HL-60 (cell line): Measurements from ENCODE around the gene CDPF1.

ENCODE experiments used
- DNase-seq, 2 experiments: peaks; one replicate each; pipeline ENCODE4 v3.0.0-alpha.2; 2010 to 2020; ENCODE audit warnings: low read depth in 1 of 2, low spot score in 1 of 2
- H3K27ac ChIP-seq: fragments of 250-450 bp; sonication (Bioruptor Pico); replicated peaks from 2 replicates; pipeline ENCODE4 v1.5.1; 2020; ENCODE audit warnings: mild to moderate bottlenecking, moderate library complexity
- H3K27me3 ChIP-seq: fragments of 250-450 bp; sonication (Bioruptor Pico); 2 replicates; pipeline ENCODE4 v1.5.1; 2021; ENCODE audit warnings: mild to moderate bottlenecking, moderate library complexity; ENCODE audit not compliant: insufficient read depth, poor library complexity, severe bottlenecking
- H3K4me3 ChIP-seq: replicated peaks from 2 replicates; pipeline ENCODE4 v1.5.1; 2011; ENCODE audit warnings: mild to moderate bottlenecking, control low read depth, low read length; ENCODE audit not compliant: insufficient read depth
- GABPA ChIP-seq: IDR thresholded peaks from 2 replicates; pipeline ENCODE4 v1.6.1; 2012; ENCODE audit warnings: low read depth
- POLR2AphosphoS5 ChIP-seq: IDR thresholded peaks from 2 replicates; pipeline ENCODE4 v1.6.1; 2012; ENCODE audit warnings: low read depth
- SPI1 ChIP-seq: IDR thresholded peaks from 2 replicates; pipeline ENCODE4 v1.6.1; 2012; ENCODE audit warnings: low read depth, mild to moderate bottlenecking, borderline replicate concordance
- TF ChIP-seq, protein P1 (sequence below): IDR thresholded peaks from 2 replicates; pipeline ENCODE4 v1.6.1; 2012; ENCODE audit warnings: low read depth; ENCODE audit not compliant: insufficient replicate concordance
- TF ChIP-seq, protein P2 (sequence below): IDR thresholded peaks from one replicate; pipeline ENCODE4 v1.5.1; 2011; ENCODE audit warnings: low read length, control low read depth, inconsistent platforms; ENCODE audit not compliant: insufficient read depth

CDPF1 gene

DNA sequence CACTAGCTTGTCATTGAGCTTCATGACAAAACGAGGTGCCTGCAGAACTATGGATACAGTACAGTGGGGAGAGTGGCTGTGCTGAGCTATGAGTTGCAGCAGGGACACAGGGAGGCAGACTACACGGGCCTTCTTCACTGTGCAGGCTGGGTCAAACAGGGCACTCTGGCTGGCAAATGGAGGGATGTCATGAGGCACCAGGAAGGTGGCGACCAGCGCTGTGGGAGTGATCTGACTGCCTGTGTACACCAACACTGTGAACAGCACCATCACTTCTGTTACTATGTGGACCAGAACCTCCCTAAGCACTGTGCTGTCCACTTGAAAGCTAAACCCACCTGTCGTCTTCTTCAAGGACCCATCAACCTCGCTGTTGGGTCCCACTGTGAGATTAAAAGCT, 9.9 kb upstream of the CDPF1 start:
- no peak overlapping the region for H3K27ac ChIP-seq
- no peaks in the 10 kb centered on the region for H3K27me3 ChIP-seq
- TF ChIP-seq, protein P1, sequence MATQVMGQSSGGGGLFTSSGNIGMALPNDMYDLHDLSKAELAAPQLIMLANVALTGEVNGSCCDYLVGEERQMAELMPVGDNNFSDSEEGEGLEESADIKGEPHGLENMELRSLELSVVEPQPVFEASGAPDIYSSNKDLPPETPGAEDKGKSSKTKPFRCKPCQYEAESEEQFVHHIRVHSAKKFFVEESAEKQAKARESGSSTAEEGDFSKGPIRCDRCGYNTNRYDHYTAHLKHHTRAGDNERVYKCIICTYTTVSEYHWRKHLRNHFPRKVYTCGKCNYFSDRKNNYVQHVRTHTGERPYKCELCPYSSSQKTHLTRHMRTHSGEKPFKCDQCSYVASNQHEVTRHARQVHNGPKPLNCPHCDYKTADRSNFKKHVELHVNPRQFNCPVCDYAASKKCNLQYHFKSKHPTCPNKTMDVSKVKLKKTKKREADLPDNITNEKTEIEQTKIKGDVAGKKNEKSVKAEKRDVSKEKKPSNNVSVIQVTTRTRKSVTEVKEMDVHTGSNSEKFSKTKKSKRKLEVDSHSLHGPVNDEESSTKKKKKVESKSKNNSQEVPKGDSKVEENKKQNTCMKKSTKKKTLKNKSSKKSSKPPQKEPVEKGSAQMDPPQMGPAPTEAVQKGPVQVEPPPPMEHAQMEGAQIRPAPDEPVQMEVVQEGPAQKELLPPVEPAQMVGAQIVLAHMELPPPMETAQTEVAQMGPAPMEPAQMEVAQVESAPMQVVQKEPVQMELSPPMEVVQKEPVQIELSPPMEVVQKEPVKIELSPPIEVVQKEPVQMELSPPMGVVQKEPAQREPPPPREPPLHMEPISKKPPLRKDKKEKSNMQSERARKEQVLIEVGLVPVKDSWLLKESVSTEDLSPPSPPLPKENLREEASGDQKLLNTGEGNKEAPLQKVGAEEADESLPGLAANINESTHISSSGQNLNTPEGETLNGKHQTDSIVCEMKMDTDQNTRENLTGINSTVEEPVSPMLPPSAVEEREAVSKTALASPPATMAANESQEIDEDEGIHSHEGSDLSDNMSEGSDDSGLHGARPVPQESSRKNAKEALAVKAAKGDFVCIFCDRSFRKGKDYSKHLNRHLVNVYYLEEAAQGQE = no peak
- TF ChIP-seq, protein P2, sequence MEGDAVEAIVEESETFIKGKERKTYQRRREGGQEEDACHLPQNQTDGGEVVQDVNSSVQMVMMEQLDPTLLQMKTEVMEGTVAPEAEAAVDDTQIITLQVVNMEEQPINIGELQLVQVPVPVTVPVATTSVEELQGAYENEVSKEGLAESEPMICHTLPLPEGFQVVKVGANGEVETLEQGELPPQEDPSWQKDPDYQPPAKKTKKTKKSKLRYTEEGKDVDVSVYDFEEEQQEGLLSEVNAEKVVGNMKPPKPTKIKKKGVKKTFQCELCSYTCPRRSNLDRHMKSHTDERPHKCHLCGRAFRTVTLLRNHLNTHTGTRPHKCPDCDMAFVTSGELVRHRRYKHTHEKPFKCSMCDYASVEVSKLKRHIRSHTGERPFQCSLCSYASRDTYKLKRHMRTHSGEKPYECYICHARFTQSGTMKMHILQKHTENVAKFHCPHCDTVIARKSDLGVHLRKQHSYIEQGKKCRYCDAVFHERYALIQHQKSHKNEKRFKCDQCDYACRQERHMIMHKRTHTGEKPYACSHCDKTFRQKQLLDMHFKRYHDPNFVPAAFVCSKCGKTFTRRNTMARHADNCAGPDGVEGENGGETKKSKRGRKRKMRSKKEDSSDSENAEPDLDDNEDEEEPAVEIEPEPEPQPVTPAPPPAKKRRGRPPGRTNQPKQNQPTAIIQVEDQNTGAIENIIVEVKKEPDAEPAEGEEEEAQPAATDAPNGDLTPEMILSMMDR = no peak
- TF ChIP-seq GABPA (no peak), POLR2AphosphoS5 (no peak), SPI1 (no peak)
- DNase-seq = no peak
- no peak overlapping the region for H3K4me3 ChIP-seq

DNA sequence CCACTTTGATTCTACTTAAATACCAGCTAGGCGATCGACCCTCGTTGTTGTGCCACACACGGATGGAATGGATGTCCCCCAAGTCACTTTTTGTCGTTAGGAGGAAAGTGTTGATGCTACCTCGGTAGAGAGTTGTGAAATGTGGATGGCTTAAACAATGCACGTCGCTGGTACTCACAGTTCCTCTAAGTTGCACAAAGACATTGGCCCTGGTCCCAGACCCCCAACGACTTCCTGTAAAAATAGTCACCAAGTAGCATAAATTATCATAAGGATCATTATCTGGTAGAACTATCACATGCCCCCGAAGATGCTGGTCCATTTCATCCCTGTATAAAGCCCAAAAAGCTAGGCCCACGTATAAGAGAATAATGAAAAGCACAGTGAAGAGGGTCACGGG, 9.3 kb upstream of the CDPF1 start:
- Histone ChIP-seq H3K27ac (no peak overlapping the region), H3K27me3 (no peaks in the 10 kb centered on the region), H3K4me3 (no peak overlapping the region)
- TF ChIP-seq SPI1 = peak; percentile 53; the same call in 1 of the 2 replicates
- TF ChIP-seq, protein P2 = no peak
- DNase-seq = peak in 1 of 2 experiments; percentile 50

DNA sequence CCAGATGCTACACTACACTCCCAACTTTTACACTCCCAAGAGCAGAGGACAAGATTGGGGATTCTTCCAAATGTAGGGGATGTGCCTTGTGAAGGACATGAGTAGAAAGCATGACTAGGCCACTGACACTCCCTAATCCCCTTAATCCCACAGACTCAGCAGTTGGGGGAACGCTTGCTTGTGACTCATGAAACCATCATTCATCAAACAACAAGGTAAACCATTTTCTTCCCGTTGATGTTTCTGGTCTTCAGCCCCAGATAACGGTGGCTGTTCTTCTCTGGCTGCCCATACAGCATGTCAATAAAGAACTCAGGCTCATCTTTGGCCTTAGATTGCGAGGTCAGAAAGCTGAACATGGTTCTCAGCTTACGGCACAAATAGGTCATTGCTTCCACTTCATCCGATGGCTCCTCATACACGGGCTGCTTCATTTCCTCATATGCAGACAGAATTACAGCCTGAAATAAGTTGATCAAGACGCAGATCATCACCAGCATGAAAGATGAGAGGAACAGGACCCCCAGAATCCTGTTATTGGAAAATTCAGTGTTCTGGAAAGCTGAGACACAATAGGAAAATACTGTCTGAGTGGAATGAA, 6.4 kb upstream of the CDPF1 start:
- Histone ChIP-seq H3K27me3 (no peaks in the 10 kb centered on the region), H3K27ac (no peak overlapping the region), H3K4me3 (no peak overlapping the region)
- no peak for DNase-seq
- TF ChIP-seq SPI1 = no peak
- no peak for TF ChIP-seq GABPA
- TF ChIP-seq, protein P1 = no peak
- TF ChIP-seq, protein P2 = no peak
- TF ChIP-seq POLR2AphosphoS5 = no peak

DNA sequence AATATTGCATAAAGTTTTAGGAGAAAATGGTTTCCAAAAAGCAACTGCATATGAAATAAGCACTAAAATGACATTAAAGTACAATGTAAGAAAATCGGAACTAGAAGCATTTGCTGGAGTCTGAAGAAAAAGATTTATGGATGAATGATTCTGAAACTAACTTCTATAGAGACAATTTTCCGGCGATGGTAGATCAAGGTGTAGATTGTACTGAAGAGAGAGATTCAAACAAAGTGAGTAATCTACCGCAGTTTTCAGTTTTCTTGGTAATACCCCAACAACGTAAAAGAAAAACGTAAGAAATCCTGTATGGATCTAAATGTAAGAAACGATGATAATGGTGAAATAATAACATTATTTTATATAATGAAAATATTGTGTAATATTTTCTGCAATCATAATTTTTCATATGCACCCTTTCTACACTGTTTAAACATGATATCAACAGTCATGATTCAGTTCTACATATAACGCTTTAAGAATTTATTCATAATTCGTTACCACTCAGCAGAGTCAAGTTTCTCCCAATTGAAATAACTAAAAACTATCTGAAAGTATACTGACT, 1.8 kb upstream of the CDPF1 start:
- Histone ChIP-seq H3K27ac (no peak overlapping the region), H3K4me3 (no peak overlapping the region), H3K27me3 (no peaks in the 10 kb centered on the region)
- TF ChIP-seq GABPA (no peak), POLR2AphosphoS5 (no peak), SPI1 (no peak)
- TF ChIP-seq, protein P2 = no peak
- TF ChIP-seq, protein P1 = no peak
- DNase-seq = no peak
